ENCODE results near the gene ACSF3. TPM values are rescaled to one million over a fixed set of nuclear protein-coding genes. Genes with fewer than 3 reads are reported as not detected.

ACSF3 gene
- total RNA-seq, 4 donors from 2014 or later: 17.8 to 20.7 (median 19.4) TPM

DNA sequence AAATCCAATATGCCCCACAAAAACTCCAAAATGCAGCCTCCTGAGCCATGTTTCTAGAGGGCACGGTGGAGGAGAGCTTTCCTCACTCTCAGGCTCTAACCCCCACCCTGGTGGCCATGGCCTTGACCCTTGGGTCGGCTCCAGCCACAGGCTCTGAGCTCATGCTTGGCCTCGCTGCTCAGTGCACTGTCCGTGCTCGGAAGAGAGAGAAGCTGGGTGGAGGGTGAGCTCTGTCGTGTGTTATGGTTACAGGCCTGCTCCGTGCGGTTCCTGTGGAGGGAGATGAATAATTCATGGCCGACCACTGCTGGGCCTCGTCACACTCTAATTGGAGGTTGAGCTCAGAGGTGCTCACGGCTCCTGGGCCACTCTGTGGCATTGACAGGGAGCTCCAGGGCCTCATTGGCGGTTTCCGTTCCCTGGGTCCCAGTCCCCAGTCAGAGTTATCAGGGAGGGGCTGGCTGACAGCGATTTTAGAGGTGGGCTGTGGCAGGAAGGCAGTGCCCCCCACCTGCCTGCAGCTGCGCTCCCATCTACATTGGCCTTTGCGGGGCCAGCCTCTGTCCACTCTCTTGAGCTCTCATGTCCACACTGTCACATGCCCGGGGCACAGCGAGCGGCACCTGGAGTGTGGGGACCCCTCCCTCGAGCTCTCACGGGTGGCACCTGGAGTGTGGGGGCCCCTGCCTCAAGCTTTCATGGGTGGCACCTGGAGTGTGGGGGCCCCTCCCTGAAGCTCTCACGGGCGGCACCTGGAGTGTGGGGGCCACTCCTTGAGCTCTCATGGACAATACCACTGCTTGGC, 24.9 kb downstream of the ACSF3 start:
- TF ChIP-seq, protein P1, sequence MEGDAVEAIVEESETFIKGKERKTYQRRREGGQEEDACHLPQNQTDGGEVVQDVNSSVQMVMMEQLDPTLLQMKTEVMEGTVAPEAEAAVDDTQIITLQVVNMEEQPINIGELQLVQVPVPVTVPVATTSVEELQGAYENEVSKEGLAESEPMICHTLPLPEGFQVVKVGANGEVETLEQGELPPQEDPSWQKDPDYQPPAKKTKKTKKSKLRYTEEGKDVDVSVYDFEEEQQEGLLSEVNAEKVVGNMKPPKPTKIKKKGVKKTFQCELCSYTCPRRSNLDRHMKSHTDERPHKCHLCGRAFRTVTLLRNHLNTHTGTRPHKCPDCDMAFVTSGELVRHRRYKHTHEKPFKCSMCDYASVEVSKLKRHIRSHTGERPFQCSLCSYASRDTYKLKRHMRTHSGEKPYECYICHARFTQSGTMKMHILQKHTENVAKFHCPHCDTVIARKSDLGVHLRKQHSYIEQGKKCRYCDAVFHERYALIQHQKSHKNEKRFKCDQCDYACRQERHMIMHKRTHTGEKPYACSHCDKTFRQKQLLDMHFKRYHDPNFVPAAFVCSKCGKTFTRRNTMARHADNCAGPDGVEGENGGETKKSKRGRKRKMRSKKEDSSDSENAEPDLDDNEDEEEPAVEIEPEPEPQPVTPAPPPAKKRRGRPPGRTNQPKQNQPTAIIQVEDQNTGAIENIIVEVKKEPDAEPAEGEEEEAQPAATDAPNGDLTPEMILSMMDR (IDR thresholded peaks at IDR 0.05 in 4 of 5, conservative IDR thresholded peaks at IDR 0.05 in 1 of 5): no peak
- no peak for TF ChIP-seq POLR2A (IDR thresholded peaks at IDR 0.05)

DNA sequence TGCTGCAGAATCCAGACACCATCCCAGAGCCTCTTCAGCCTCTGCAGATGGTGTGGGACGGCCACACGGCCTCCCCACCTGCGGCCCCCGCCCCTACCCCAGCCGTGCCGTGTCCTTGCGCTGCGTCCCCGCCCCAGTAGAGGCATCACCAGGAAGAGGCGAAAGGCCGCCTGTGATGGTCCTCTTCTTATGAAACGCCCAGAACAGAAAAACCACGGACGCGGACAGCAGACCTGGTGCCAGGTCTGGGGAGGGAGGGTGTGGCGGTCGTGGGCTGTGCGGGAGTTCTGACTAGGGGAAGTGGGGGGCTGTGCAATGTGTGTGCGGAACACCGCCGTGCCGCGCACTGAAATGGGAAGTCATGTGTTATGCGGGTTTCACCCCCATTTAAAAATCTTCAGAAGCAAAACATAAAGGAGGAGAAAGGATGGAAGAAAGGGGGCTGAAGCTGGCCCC, 25.5 kb downstream of the ACSF3 start:
- Histone ChIP-seq H3K36me3 (peaks cover 0 to 70% of the 10 kb centered on the region in 2 donors), H3K9me3 (no peaks in the 10 kb centered on the region), H3K27ac (no peak overlapping the region), H3K4me3 (no peak overlapping the region), H3K27me3 (no peaks in the 10 kb centered on the region), H3K4me1 (no peaks in the 10 kb centered on the region)
- DNase-seq: no peak
- intact Hi-C loops (cut with DNase I; ENCODE audit: low total_unique reads): no loop called here
- ATAC-seq: no peak
- in situ Hi-C loops (cut with MboI; ENCODE audit: low sequenced_read_pairs in 4 of 4): no loop called here
- no peak for TF ChIP-seq POLR2A (IDR thresholded peaks at IDR 0.05)
- TF ChIP-seq, protein P1 (IDR thresholded peaks at IDR 0.05 in 4 of 5, conservative IDR thresholded peaks at IDR 0.05 in 1 of 5): no peak

More for the DNA sequence above, 24.9 kb downstream of the ACSF3 start:
- DNase-seq: no peak
- H3K27me3 ChIP-seq: no peaks in the 10 kb centered on the region
- H3K4me1 ChIP-seq: no peaks in the 10 kb centered on the region
- in situ Hi-C loops (cut with MboI; ENCODE audit: low sequenced_read_pairs in 4 of 4) (no loop called here), intact Hi-C loops (cut with DNase I; ENCODE audit: low total_unique reads) (no loop called here)
- no peak overlapping the region for H3K4me3 ChIP-seq
- H3K36me3 ChIP-seq: peaks cover 0 to 77% of the 10 kb centered on the region in 2 donors
- no peaks in the 10 kb centered on the region for H3K9me3 ChIP-seq
- no peak for ATAC-seq
- H3K27ac ChIP-seq: no peak overlapping the region

DNA sequence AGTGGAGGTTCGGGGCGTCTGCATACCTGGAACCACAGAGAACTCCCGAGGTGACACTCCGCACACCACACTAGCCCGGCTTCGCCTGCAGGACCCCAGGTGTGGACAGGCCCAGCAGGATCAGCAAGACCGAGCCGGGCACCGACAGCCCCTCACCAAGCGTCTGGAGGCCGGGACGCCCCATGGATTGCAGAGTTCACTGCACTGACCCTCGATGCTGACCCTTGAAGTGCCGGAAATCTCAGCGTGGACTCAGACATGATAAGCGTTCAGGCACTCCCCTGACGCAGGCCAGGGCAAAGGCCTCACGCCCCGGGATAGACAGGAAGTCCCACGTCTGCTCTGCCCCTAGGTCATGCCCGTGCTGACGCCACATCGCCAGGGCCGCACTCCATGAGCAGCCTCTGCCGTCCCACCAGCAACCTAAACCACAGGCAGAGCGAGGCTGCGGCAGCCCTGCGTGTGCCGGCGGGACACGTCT, 26.0 kb downstream of the ACSF3 start:
- DNase-seq (no peak), ATAC-seq (no peak)
- in situ Hi-C loops (cut with MboI; ENCODE audit: low sequenced_read_pairs in 4 of 4): no loop called here
- H3K36me3 ChIP-seq: peaks cover 0 to 69% of the 10 kb centered on the region in 2 donors
- no peaks in the 10 kb centered on the region for H3K4me1 ChIP-seq
- no peaks in the 10 kb centered on the region for H3K9me3 ChIP-seq
- intact Hi-C loops (cut with DNase I; ENCODE audit: low total_unique reads): no loop called here
- no peaks in the 10 kb centered on the region for H3K27me3 ChIP-seq
- H3K4me3 ChIP-seq: no peak overlapping the region
- TF ChIP-seq, protein P1 (IDR thresholded peaks at IDR 0.05 in 4 of 5, conservative IDR thresholded peaks at IDR 0.05 in 1 of 5): no peak
- no peak for TF ChIP-seq POLR2A (IDR thresholded peaks at IDR 0.05)
- H3K27ac ChIP-seq: no peak overlapping the region

DNA sequence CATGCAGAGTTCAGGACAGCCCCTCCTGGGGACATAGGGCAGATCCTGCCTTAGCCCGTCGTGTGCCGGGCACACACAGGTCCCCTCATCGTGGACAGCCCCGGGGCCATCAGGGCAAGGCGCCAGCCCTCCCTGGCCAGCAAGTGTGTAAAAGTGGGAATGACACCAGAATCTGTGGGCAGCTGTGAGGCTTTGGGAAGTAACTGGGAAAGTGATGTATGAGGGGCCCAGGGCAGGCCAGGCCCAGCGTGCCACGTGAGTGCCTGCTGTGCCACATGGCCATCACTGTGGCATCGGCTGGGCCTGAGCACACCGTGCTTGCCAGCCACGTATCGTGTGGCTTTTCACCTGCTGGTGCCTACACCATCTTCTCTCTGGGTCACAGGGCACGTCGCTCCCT, 26.6 kb downstream of the ACSF3 start:
- Histone ChIP-seq H3K27ac (no peak overlapping the region), H3K9me3 (no peaks in the 10 kb centered on the region), H3K4me3 (no peak overlapping the region), H3K36me3 (peaks cover 0 to 67% of the 10 kb centered on the region in 2 donors), H3K27me3 (no peaks in the 10 kb centered on the region), H3K4me1 (no peaks in the 10 kb centered on the region)
- no peak for TF ChIP-seq POLR2A (IDR thresholded peaks at IDR 0.05)
- TF ChIP-seq, protein P1 (IDR thresholded peaks at IDR 0.05 in 4 of 5, conservative IDR thresholded peaks at IDR 0.05 in 1 of 5): no peak
- DNase-seq: no peak
- intact Hi-C loops (cut with DNase I; ENCODE audit: low total_unique reads) (no loop called here), in situ Hi-C loops (cut with MboI; ENCODE audit: low sequenced_read_pairs in 4 of 4) (no loop called here)
- no peak for ATAC-seq

All from gastrocnemius medialis (tissue), 4 donors.